ENCODE data around the gene SCLY.

The SCLY gene

DNA sequence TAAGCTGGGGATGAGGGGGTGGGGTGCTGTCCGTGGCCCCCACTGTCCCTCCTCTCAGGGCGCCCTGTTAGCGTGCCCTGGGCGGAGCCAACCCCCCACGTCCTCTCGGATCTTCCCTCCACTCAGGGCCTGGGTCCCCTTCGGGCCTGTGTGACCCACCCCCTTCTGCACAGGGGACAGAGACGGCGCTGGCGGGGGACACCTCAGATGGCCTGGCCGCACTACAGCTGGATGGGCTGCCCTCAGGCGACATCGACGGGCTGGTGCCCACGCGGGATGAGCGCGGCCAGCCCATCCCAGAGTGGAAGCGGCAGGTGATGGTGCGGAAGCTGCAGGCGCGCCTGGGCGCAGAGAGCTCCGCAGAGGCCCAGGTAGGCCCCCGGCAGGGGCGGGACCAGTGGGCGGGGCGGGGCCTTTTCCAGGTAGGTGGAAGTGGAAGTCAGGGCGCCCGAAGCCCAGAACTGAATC is 67.8 kb downstream of the SCLY start:
- DNase-seq: no peak

DNA sequence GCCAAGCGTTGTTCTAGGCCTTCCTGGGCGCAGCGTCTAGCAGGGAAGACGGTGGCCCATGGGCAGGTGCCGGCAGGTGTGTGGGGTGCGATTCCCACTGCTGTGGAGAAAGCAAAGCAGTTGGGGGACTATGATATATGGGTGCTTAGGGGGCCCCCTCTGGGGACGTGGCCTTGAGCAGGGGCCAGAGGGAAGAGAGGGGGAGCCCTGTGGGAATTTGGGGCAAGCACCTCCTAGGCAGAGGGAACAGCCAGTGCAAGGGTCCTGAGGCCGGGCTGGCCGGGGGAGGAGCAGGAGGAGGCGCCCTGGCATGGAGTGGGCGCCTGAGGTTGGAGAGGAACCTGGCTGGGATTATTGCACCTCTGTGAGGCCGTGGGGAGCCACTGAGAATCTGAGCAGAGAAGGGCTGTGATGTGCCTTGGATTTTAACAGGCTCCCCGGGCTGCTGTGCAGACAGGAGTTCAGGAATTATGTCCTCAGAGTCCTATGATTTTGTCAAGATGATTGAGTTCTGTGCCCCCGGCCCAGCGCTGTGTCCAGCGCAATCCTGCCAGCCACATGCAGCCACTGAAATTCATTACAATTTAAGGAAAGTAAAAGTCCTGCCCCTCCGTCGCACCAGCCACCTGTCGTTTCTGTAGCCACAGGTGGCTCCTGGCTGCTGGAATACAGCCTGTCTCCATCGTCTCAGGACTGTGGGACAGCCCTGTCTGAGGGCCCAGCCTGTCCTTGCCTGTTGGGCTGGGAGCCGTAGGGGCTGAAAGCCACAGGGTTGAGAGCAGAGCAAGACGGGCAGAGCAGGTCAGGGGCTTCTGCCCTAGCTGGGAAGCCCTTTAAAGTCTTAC is 68.6 kb downstream of the SCLY start:
- DNase-seq: no peak

DNA sequence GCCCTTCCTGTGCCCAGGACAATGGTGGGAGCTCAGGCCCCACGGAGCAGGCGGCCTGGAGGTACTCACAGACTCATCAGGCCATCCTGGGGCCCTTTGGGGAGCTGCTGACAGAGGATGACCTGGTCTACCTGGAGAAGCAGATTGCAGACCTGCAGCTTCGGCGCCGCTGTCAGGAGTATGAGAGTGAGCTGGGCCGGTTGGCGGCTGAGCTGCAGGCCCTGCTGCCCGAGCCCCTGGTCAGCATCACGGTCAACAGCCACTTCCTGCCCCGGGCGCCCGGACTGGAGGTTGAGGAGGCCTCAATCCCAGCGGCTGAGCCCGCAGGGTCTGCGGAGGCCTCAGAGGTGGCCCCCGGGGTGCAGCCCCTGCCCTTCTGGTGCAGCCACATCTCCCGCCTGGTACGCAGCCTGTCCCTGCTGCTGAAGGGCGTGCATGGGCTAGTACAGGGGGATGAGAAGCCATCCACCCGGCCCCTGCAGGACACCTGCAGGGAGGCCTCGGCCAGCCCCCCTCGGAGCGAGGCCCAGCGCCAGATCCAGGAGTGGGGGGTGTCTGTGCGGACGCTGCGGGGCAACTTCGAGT is 69.4 kb downstream of the SCLY start:
- no peak for DNase-seq

DNA sequence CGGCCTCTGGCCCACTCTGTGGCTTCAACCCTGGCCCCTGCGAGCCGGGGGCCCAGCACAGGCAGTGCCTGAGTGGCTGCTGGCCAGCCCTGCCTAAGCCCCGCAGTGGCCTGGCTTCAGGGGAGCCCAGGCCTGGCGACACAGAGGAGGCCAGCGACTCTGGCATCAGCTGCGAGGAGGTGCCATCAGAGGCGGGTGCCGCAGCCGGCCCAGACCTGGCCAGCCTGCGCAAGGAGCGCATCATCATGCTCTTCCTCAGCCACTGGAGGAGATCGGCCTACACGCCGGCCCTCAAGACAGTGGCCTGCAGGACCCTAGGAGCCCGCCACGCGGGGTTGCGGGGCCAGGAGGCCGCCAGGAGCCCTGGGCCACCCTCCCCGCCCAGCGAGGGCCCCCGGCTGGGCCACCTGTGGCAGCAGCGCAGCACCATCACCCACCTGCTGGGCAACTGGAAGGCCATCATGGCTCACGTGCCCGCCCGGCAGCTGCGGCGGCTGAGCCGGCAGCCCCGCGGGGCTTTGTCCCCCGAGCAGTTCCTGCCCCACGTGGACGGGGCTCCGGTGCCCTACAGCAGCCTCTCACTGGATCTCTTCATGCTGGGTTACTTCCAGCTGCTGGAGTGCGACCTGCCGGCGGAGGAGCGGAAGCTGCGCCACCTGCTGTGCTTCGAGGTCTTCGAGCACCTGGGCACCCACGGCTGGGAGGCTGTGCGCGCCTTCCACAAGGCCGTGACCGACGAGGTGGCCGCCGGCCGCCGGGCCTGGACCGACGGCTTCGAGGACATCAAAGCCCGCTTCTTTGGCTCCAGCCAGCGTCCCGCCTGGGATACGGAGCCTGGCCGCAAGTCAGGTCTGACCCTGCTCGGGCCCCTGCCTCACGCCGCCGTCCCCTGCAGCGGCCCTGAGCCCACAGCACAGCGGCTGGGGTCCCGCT is 70.2 kb downstream of the SCLY start:
- no peak for DNase-seq

DNA sequence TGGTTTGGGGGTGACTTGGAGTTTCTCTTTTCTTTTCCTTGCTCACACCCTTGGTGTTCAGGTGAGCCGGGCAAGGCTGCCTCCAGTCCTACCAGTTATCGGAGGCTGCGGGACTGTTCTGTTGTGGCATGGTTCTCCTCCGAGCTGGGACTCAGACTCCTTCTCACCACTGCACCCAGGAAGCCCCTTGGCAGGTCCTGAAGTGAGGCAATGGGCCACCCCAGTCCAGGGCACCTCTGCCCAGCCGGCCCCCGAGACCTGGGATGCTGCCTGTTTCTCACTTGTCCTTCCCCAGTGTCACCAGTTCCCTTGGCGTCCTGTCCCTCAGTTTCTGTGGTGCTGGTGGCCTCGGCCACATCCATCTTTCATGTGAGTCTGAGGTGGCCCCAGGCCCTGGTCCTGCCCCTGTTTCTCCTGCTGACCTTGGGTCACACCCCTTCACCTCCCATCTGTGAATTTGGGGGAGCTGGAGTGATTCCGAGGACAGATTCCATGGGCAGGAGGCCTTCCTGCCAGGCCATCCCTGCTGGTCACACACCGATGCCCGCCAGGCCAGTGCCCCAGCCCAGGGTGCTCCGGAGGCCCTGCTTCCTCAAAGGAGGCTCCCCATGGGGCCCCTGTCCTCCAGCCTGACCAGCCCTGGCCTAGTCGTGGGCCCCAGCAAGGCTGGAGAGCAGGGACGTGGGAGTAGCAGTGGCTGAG is 71.1 kb downstream of the SCLY start:
- no peak for DNase-seq

DNA sequence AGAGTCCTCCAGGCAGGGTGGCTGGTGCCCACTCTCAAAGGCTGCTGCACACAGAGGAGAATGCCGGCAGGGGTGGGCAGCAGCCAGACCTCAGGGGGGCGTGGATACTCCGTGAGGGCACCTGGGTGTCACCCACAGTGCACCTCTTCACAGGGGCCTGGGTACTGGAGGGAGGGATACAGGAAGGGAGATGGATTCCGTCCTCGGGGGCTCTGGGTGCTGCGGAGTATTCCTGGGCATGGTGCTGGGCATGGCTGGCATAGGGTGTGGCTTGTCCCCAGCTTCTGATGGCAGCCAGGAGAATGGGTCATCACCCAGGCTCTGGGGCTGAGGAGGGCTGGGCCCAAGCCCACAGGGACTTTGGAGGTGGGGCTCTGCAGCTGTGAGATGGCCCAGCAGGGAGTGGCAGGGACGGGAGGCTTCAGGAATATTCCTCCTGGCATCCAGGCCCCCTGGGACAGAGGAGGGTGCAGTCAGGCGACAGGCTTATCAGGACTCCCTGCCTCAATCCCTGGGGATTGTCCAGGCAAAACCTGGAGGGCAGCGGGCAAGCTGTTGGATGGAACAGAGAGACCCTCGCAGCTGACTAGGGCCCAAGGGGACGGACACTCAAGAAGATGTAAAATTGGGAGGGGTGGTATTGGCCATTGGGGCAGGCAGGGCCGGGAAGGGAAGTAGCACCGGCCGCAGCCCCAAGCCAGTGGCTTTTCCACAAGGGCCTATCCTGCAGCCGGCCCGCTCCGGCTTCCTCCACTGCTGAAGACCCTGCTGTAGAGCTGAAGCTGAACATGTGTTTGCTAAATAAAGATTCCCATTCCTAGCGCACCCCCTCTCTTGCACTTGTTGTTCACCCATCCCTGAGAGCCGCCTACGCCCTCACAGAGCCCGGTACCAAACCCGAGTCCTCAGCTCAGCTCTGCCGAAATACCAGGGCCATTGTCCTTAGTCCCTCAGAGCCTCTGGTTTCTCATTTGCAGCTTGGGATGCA is 72.0 kb downstream of the SCLY start:
- DNase-seq: no peak

DNA sequence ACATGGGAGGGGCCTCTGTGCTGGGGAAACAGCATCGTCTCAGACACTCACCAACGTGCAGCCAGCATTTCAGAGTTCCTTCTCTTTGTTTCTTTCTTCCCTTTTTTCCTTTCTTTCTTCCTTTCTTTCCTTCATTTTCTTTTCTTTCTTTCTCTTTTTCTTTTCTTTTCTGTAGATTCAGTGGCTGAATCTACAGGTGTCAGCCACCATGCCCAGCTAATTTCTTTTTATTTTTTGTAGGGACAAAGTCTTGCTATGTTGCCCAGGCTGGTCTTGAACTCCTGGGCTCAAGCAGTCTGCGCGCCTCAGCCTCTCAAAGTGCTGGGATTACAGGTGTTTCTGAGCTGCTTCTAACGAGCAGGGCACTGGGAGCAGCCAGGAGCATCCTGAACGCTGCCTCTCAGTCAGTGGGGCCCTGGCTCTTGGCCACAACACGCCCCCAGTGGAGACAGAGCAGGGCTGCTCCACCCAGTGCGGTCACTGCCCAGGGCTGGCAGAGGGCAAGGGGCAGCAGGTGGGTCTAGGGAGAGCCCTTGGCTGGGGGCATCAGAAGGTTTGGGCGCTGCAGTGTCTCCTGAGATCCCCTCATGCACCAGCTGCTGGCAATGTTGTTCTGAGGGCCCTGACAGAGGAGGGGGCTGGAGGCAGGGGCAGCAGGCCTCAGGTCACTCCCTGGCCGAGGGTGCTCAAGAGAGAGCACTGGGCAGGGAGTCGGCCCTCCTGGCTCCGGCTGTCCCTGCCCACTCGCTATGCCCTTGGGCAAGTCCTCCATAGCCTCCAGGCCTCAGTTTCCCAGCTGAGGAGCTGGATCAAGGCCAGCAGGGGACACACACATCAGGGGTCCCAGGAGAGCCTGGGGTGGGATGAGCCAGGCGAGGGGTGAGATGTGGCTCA is 72.9 kb downstream of the SCLY start:
- no peak for DNase-seq

DNA sequence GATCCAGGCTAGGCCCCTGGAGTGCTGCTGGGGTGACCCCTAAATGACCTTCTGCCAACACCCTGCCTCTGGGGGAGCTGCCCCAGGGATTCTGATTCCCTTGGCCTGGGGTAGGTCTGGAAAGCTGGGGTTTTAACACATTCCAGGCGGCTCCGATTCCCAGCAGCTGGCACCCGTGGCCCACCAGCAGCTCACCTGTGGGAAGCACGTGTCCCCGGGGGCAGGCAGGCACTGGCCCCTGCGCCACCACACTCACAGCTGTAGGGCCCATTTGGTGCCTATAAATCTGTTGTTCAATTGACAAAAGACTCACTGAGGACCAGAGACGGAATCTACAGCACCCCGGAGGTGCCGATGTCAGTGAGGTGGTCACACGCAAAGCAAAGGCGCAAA is 73.6 kb downstream of the SCLY start:
- no peak for DNase-seq

DNA sequence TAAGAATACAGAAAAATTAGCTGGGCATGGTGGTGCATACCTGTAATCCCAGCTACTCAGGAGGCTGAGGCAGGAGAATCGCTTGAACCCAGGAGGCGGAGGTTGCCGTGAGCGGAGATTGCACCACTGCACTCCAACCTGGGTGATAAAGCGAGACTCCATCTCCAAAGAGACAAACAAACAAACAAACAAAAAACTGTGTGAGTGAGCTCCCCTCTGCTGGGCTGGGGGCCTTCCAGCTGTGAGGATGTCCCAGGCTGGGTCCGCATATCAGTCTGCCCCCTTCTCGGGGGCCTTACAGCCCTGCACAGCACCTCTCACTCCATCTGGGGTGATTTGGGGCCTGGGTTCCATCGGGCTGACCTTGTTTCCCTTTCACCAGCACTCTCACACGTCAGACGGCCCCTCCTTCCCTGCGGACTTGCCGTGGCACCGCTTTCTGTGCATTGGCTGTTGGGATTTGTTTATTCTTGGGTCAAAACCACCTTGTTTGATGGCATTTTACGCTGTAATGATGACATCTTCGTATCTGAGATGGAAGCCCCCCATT is 74.9 kb downstream of the SCLY start:
- no peak for DNase-seq

DNA sequence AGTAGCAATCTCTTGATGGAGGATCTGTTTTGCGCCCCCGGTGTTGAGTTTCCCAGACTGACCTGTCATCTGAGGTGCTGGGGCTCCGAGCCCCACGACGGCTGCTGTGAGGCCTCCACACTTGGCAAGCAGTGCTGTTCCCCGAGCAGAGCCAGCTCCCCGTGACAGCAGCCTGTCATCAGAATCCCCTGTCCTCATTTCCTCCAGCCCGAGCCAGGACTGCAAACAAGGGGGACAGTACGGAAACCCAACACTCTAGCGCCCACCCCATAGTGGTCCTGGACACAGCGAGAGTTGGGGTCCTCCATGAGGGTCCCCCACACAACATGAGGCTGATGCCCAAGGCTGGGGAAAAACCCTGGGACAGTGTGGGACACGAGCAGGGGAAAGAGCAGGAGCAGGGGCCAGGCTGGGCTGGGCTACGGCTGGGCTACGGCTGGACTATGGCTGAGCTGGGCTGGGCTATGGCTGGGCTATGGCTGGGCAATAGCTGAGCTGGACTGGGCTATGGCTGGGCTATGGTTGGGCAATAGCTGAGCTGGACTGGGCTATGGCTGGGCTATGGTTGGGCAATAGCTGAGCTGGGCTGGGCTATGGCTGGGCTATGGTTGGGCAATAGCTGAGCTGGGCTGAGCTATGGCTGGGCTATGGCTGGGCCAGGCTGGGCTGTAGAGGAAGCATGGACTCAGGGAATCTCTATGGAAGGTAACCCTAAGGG is 76.2 kb downstream of the SCLY start:
- no peak for DNase-seq

DNA sequence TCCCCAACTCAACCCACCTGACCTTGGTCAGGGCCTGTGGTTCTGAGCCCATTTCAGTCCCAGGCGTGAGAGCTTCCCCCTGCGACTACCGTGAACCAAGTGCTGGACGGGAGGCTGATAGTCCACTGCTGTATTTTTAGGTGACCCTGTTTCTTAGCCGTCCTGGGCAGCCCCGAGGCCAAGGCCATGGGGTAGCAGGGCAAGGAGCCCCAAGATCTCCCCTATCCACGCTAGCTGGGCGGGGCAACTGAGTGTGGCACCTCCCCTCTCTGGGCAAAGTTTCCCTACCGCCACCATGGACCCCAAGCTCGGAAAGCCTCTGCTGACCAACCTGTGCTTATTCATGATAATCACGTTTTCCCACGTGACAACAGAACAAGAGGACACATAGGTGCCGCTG is 77.1 kb downstream of the SCLY start:
- no peak for DNase-seq

DNA sequence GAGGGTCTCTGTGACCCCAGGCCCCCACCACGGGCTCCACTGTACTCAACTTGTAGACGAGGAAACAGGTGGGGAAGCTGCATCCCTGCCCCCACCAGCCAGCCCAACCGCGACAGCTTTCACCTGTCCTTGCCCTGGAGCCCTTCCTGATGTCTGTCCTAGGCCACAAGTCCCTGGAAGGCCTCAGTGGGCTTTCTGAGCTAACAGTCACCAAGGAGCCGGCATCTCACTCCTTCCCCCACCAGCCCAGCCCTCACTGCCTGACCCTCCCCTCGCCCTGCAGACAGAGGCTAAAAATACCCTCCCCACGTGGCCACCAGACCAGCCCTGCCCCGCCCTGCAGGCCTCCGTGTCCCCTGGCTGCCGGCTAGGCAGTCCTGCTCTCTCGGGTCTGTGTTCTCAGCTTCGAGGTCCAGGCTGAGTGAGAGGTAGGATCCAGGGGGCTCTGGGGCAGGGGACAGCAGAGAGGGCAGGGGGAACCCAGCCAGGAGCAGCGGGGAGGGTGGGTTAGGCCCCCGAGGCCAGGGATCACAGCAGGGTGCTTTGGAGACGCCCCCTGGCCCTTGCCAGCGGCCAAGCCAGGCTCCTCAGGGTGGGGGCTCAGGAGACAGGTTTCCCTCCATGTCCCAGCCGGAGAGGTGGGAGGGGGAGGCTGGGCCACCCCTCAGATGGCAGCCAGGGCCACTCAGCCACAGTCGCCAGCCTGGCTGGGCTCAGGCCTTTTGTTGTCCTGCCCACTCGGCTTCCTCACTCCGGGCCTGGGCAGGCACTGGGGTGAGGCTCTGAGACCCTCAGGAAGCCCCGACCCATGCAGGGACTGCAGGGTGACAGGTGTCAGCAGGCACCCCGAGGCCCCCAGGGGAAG is 77.8 kb downstream of the SCLY start, which contains the start of gene KLHL30:
KLHL30 (plus strand) TSS at position 338 of the 865 bp plus-strand sequence. CDS start 2,087 bp downstream, outside the sequence.
- no peak for DNase-seq

DNA sequence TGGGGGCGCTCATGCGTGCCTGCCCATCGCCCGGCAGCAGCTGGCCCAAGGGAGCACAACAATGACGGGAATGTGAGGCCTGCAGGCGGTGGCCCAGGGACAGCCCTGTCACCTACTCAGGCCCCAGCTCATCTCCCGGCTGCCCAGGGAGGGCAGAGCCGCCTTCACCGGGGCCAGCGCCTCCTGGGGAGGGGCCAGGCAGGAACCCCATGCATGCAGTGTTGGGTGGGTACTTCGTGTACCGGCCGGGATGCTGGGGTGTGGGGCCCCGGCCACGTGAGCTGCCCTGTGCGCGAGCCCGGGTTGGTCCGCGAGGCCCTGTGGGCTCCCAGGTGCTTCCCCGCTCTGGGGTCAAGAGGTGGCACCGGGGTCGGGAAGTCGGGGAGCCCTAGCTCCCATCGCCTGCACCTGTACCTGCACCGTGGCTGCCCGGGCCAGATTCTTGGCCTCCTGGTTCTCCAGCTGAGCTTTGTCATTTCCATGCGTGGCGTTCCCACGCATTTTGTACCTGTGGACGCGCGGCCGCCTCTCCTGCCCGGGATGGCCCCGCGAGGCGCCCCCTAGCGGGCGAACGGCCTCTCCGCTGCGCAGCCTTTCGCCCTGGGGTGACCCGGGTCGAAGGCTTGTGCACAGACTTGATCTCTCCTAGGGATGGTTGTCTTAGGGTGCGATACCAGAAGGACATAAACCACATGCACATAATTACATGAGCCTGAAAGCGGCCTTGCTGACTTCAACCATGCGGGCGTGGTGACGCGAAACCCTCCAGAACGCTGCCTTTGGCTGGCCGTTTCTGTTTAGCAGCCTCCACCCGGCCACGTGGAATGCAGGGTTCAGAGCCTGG is 78.6 kb downstream of the SCLY start:
- peak in 1 of 2 experiments; percentile 36 for DNase-seq

DNA sequence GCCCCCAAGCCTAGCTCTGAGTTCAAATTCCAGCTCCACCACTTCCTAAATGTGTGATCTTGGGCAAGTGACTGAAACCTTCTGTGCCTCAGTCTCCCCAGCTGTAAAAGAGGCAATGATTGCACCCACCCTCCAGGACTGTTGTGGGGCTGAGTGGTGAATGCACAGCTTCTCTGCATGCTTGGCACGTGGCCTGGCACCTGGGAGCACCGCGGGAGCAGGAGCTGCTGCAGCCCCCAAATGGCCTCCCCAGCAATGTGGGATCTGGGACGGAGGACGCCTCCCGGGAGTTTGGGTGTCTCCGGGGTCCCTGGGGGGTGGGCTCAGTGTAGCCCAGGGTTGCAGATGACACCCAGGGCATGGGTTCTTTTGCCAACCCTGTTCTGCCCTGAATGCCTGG is 79.2 kb downstream of the SCLY start:
- no peak for DNase-seq

DNA sequence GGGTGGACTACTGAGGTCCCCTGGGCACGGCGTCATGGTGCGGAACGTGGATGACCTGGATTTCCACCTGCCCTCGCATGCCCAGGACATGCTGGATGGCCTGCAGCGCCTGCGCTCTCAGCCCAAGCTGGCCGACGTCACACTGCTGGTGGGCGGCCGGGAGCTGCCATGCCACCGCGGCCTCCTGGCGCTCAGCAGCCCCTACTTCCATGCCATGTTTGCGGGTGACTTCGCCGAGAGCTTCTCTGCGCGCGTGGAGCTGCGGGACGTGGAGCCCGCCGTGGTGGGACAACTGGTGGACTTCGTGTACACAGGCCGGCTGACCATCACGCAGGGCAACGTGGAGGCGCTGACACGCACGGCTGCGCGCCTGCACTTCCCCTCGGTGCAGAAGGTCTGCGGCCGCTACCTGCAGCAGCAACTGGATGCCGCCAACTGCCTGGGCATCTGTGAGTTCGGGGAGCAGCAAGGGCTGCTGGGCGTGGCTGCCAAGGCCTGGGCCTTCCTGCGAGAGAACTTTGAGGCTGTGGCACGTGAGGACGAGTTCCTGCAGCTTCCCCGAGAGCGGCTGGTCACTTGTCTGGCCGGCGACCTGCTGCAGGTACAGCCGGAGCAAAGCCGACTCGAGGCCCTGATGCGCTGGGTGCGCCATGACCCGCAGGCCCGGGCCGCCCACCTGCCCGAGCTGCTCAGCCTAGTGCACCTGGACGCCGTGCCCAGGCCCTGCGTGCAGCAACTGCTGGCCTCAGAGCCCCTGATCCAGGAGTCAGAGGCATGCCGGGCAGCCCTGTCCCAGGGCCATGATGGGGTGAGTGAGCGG is 80.1 kb downstream of the SCLY start:
- DNase-seq: no peak
